Measurements from ENCODE around the gene AHSA1.

GRCh38 chr14:77491056-77491455 is 33.2 kb downstream of the AHSA1 start:
- TF ChIP-seq POLR2A (IDR thresholded peaks at IDR 0.05): no peak
- TF ChIP-seq POLR2AphosphoS5 (IDR thresholded peaks at IDR 0.05): no peak
- no peak for TF ChIP-seq CTCF (IDR thresholded peaks at IDR 0.05)
- TF ChIP-seq EP300 (IDR thresholded peaks at IDR 0.05): no peak

Measured in sigmoid colon (tissue), 4 donors.